Erythroblast (primary cell): ENCODE measurements around the gene ERC2.

ENCODE experiments used
- GATA1 ChIP-seq: IDR thresholded peaks from 2 replicates; pipeline ENCODE4 v1.6.1; 2011; ENCODE audit warnings: low read depth, mild to moderate bottlenecking, control low read depth, low read length, moderate library complexity
- POLR2A ChIP-seq: IDR thresholded peaks from 2 replicates; pipeline ENCODE4 v1.6.1; 2011; ENCODE audit warnings: mild to moderate bottlenecking, low read length

DNA sequence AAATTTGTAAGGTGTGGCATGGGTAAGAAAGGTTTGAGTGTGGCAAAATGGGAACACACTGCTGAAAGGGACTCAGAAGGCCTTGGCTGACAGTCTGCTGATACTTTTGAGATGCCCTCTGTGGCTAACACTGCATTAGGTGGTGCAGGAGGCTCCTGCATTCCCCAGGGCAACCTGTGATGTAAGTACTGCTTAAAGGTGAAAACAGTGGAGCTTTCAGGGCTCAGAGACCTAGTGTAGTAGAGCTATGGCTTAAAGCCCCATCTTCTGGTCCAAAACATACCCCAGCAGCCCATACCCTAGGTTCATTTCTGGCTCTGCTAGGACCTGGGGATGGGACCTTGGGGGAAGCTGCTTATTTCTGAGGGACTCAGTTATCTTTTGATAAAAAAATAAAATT is 374.1 kb downstream of the ERC2 start:
- TF ChIP-seq POLR2A (no peak), GATA1 (no peak)
